Fibroblast of pulmonary artery (primary cell): ENCODE data around the gene OSBPL6.

Source experiments
- DNase-seq: peaks from one replicate; pipeline ENCODE4 v3.0.0-alpha.2; 2010; ENCODE audit warnings: low read depth
- H3K4me3 ChIP-seq: replicated peaks from 2 replicates; pipeline ENCODE4 v1.5.1; 2011; ENCODE audit warnings: low read depth, mild to moderate bottlenecking, control low read depth, low read length, moderate library complexity
- CTCF ChIP-seq: IDR thresholded peaks from 2 replicates; pipeline ENCODE4 v1.5.1; 2011; ENCODE audit warnings: mild to moderate bottlenecking, control low read depth, low read length, inconsistent platforms; ENCODE audit errors: missing control alignments

The OSBPL6 gene

DNA sequence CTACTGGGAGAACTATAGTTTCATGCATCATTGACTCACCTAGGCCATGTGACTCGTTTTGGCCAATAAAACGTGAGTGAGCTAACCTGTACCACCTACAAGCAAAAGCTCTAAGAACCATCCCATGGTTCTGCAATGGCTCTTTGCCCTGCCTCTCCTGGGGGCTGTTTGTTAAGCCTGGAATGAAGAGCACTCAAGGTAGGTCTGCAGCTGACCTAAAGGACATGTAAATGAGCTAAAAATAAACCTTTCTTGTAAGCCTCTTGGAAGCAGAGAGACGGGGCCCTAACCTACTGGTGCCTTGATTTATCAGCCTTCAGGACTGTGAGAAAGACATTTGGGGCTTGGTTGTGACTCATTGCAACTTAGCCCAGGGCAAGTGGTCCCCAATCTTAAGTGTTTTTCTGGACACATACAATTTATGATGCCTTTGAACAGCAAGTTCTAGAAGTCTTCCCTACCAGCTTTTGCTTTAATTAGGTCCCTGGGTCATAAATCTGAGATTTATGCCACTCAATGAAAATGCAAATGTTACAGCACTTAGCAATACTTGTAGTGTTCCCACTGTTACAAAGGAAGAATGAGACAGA lies 107.4 kb downstream of the OSBPL6 start:
- H3K4me3 ChIP-seq = no peak overlapping the region
- DNase-seq = no peak
- TF ChIP-seq CTCF = no peak

DNA sequence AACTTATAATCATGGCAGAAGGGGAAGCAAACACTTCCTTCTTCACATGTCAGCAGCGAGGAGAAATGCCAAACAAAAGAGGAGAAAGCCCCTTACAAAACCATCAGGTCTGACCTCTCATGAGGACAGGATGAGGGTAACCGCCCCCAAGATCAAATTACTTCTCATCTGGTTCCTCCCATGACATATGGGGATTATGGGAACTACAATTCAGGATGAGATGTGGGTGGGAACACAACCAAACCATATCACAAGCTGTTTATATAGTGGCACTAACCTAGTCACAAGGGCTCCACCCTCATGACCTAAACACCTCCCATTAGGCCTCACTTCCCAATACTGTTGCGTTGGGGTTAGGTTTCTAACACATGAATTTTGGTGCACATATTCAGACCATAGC lies 110.0 kb downstream of the OSBPL6 start:
- no peak overlapping the region for H3K4me3 ChIP-seq
- no peak for DNase-seq
- TF ChIP-seq CTCF = no peak

DNA sequence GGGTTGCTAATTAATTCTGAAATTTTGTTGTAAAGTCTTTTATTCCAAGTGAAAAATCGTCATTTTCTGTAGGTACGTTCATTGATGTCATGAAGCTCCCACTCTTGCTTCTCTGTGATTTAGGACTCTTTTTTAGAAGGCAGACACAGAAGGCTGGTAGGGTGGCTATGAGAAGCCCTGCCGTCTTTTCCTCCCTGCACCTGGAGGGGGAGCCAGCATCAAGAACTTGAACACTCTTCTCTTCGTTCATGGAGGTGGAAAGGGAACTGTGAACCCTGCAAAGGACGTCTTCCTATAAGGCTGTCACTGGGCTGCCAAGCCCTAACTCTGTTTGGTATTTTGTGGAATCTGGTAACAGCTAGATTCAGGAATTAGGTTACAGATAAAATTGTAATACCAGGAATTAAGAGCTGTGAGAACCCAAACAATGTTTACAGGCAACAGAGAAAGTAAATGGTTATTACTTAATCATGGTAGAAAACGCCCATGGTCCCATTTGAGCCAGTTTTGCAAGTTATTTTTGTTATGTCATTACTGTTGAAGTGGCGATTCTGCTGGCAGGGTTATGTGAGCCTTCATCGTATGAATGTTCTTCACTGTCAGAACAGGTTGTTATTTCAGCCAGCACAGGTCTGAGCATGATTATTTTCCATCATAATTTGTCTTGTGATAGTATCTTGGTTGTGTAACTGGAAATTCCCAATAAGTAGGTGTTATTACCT lies 112.2 kb downstream of the OSBPL6 start:
- peak; percentile 83 for TF ChIP-seq CTCF
- DNase-seq = peak; percentile 69
- H3K4me3 ChIP-seq = no peak overlapping the region

DNA sequence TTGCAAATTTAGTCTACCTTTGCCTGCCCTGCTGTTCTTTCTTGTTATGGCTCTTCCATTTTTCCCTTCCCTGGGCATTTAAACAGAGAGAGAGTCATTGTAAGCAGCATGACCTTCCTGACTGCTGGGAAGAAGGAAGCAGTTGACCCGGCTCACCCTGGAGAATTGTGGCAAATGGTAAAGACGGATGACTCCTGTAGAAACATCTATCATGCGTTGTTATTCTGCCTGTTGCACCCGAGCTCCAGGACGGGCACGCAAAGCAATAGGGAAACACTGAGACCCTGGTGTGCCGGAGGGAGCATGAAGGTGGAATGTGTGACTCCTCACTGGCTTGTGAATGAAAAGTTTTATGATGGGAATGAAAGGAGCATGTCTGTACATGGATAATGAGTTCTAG lies 113.3 kb downstream of the OSBPL6 start:
- no peak for TF ChIP-seq CTCF
- no peak overlapping the region for H3K4me3 ChIP-seq
- DNase-seq = no peak

DNA sequence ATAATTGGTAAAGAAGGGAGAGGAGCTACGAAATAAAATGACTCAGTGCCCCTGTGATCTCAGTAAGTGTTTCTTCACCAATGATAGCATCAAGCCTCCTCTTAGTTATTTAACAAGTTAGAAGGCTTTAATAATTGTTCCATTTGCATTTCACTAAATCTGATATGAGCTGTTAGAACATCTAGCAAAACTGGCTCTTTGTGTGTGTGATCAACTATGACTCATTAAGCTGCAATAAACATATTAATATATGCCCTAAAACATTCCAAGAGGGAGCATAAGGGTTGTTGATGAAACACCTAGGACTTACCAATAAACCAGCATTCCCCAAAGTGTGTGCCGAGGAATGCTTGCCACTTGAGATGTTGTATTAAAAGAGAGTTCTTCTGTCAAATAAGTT lies 115.2 kb downstream of the OSBPL6 start:
- DNase-seq = no peak
- TF ChIP-seq CTCF = no peak
- H3K4me3 ChIP-seq = no peak overlapping the region

GRCh38 chr2:178315078-178315477 lies 120.8 kb downstream of the OSBPL6 start:
- TF ChIP-seq CTCF = no peak
- no peak for DNase-seq
- H3K4me3 ChIP-seq = no peak overlapping the region

DNA sequence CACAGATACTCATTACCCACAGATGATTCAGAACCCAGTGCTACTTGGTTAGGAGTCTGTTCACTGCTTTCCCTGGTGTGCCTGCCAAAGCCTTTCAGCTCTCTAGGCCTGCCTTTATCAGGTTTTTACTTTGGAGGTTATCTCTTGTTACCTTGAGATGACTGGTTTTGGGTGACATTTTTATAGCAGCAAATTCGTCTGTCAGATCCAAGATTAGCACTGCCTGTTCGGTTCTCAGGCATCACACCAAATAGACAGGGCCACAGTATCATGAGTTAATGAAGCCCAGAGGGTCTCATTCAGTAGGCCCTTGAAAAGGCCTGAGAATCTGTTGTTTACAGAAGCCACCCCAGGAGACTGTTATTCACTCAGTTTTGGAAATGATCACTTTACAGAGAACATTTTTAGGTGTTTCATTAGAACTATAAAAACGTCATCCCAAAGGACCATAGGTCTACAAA lies 121.2 kb downstream of the OSBPL6 start:
- no peak overlapping the region for H3K4me3 ChIP-seq
- no peak for DNase-seq
- TF ChIP-seq CTCF = no peak
